ENCODE measurements around the gene MAPK8IP1.

Gene MAPK8IP1

DNA sequence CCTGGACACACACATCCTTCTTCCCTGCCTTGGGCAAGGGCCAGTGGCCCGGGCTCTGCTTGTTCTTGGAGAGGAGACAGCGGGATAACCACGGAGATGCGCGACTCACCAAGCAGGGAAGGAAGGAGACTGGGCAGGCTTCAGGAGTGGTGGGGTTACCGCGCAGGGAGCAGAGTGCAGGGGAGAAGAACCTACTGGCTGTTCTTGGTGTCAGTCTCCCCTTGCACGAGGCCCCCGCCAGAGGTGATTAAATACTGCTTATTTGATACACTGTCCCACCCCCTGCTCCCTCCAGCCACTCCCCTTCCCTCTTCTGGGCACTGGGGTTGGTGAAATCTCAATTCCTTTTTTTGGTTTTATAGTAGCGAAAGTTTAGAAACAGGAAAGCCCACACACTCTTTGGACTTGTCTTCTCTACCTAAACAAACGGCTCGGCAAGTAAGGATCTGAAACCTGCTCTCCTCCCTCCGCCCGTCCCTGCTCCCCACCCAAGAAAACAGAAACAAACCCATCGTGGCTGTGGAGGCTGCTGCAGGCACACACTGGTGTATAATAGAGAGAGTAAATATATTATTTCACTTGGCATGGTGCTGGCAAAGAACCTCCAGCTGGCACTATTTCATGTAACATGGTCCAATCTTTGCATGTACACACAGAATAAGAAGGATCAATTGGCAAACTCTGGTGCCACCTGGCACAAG is 47.8 kb downstream of the MAPK8IP1 start:
- H3K4me3 ChIP-seq (ENCODE audit: low read depth, low read length), result no peak overlapping the region
- no peaks in the 10 kb centered on the region for H3K9me3 ChIP-seq (ENCODE audit: control insufficient read depth, insufficient read depth, low read length)
- H3K36me3 ChIP-seq (ENCODE audit: control insufficient read depth, insufficient read depth, low read length), result peaks cover 30% of the 10 kb centered on the region
- no peaks in the 10 kb centered on the region for H3K4me1 ChIP-seq (ENCODE audit: control insufficient read depth, insufficient read depth, low read length)
- no peak overlapping the region for H3K9ac ChIP-seq (ENCODE audit: low read depth, low read length)
- no peaks in the 10 kb centered on the region for H3K27me3 ChIP-seq (ENCODE audit: control insufficient read depth, insufficient read depth, low read length)

GRCh38 chr11:45933846-45934579 is 48.6 kb downstream of the MAPK8IP1 start:
- H3K4me3 ChIP-seq (ENCODE audit: low read depth, low read length), result no peak overlapping the region
- peaks cover 2% of the 10 kb centered on the region for H3K4me1 ChIP-seq (ENCODE audit: control insufficient read depth, insufficient read depth, low read length)
- no peaks in the 10 kb centered on the region for H3K27me3 ChIP-seq (ENCODE audit: control insufficient read depth, insufficient read depth, low read length)
- no peaks in the 10 kb centered on the region for H3K9me3 ChIP-seq (ENCODE audit: control insufficient read depth, insufficient read depth, low read length)
- H3K36me3 ChIP-seq (ENCODE audit: control insufficient read depth, insufficient read depth, low read length), result peaks cover 24% of the 10 kb centered on the region
- no peak overlapping the region for H3K9ac ChIP-seq (ENCODE audit: low read depth, low read length)

GRCh38 chr11:45934580-45935318 is 49.3 kb downstream of the MAPK8IP1 start:
- Histone ChIP-seq H3K4me1 (ENCODE audit: control insufficient read depth, insufficient read depth, low read length) (peaks cover 2% of the 10 kb centered on the region), H3K36me3 (ENCODE audit: control insufficient read depth, insufficient read depth, low read length) (peaks cover 24% of the 10 kb centered on the region), H3K9me3 (ENCODE audit: control insufficient read depth, insufficient read depth, low read length) (no peaks in the 10 kb centered on the region), H3K4me3 (ENCODE audit: low read depth, low read length) (no peak overlapping the region), H3K27me3 (ENCODE audit: control insufficient read depth, insufficient read depth, low read length) (no peaks in the 10 kb centered on the region), H3K9ac (ENCODE audit: low read depth, low read length) (no peak overlapping the region)

- H3K4me3 ChIP-seq (ENCODE audit: low read depth, low read length), result no peak overlapping the region
- H3K9me3 ChIP-seq (ENCODE audit: control insufficient read depth, insufficient read depth, low read length), result no peaks in the 10 kb centered on the region
- H3K4me1 ChIP-seq (ENCODE audit: control insufficient read depth, insufficient read depth, low read length), result peaks cover 2% of the 10 kb centered on the region
- no peak overlapping the region for H3K9ac ChIP-seq (ENCODE audit: low read depth, low read length)
- H3K27me3 ChIP-seq (ENCODE audit: control insufficient read depth, insufficient read depth, low read length), result no peaks in the 10 kb centered on the region
- H3K36me3 ChIP-seq (ENCODE audit: control insufficient read depth, insufficient read depth, low read length), result peaks cover 24% of the 10 kb centered on the region
Observed at GRCh38 chr11:45935349-45936064, 50.1 kb downstream of the MAPK8IP1 start.

GRCh38 chr11:45936511-45937054 is 51.1 kb downstream of the MAPK8IP1 start:
- Histone ChIP-seq H3K9ac (ENCODE audit: low read depth, low read length) (no peak overlapping the region), H3K36me3 (ENCODE audit: control insufficient read depth, insufficient read depth, low read length) (peaks cover 18% of the 10 kb centered on the region)

DNA sequence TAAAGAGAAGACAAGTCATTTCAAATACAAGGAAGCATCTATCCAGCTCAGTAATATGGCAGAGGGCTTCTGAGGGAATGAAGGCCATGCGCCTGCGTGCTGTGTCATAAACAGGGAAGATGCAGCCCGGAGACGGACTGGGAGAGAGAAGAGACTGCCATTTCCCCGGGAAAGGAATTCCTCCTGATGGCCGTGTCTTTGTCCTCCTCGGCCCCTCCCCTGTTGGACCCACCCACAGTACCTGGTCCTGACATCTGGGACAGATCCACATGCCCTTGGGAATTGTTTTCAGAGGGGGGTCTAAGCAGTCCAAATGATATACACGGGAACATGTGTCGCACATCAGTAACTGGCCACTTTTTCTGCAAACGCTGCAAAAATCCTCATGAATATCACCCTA is 52.5 kb downstream of the MAPK8IP1 start:
- peaks cover 2% of the 10 kb centered on the region for H3K4me1 ChIP-seq (ENCODE audit: control insufficient read depth, insufficient read depth, low read length)
- H3K36me3 ChIP-seq (ENCODE audit: control insufficient read depth, insufficient read depth, low read length), result peaks cover 18% of the 10 kb centered on the region
- H3K9me3 ChIP-seq (ENCODE audit: control insufficient read depth, insufficient read depth, low read length), result no peaks in the 10 kb centered on the region
- H3K4me3 ChIP-seq (ENCODE audit: low read depth, low read length), result no peak overlapping the region
- no peaks in the 10 kb centered on the region for H3K27me3 ChIP-seq (ENCODE audit: control insufficient read depth, insufficient read depth, low read length)
- H3K9ac ChIP-seq (ENCODE audit: low read depth, low read length), result no peak overlapping the region

More at GRCh38 chr11:45936511-45937054, 51.1 kb downstream of the MAPK8IP1 start:
- H3K9me3 ChIP-seq (ENCODE audit: control insufficient read depth, insufficient read depth, low read length), result no peaks in the 10 kb centered on the region
- H3K27me3 ChIP-seq (ENCODE audit: control insufficient read depth, insufficient read depth, low read length), result no peaks in the 10 kb centered on the region
- peaks cover 2% of the 10 kb centered on the region for H3K4me1 ChIP-seq (ENCODE audit: control insufficient read depth, insufficient read depth, low read length)
- no peak overlapping the region for H3K4me3 ChIP-seq (ENCODE audit: low read depth, low read length)

GRCh38 chr11:45939836-45940235 is 54.4 kb downstream of the MAPK8IP1 start:
- Histone ChIP-seq H3K4me3 (ENCODE audit: low read depth, low read length) (no peak overlapping the region), H3K36me3 (ENCODE audit: control insufficient read depth, insufficient read depth, low read length) (peaks cover 7% of the 10 kb centered on the region), H3K9me3 (ENCODE audit: control insufficient read depth, insufficient read depth, low read length) (no peaks in the 10 kb centered on the region), H3K27me3 (ENCODE audit: control insufficient read depth, insufficient read depth, low read length) (no peaks in the 10 kb centered on the region), H3K4me1 (ENCODE audit: control insufficient read depth, insufficient read depth, low read length) (peaks cover 2% of the 10 kb centered on the region), H3K9ac (ENCODE audit: low read depth, low read length) (no peak overlapping the region)

DNA sequence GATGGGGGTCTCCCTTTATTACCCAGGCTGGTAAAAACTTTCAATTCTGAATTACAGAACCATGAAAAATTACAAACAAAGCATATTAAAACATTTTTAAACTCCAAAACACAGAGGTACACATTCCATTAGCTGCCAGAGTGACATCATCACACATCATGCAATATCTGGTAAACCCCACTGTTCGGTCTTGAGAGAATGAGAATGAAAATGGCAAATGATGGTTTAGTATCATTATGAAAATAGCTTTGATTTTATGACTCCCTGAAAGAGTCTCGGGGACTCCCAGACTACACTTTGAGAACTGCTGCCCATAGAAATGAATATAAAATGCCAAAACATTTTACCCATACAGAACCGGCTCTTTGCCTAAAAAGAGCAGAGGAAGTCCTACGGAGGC is 55.8 kb downstream of the MAPK8IP1 start:
- no peaks in the 10 kb centered on the region for H3K27me3 ChIP-seq (ENCODE audit: control insufficient read depth, insufficient read depth, low read length)
- no peak overlapping the region for H3K9ac ChIP-seq (ENCODE audit: low read depth, low read length)
- no peaks in the 10 kb centered on the region for H3K9me3 ChIP-seq (ENCODE audit: control insufficient read depth, insufficient read depth, low read length)
- H3K4me3 ChIP-seq (ENCODE audit: low read depth, low read length), result no peak overlapping the region
- peaks cover 2% of the 10 kb centered on the region for H3K4me1 ChIP-seq (ENCODE audit: control insufficient read depth, insufficient read depth, low read length)
- H3K36me3 ChIP-seq (ENCODE audit: control insufficient read depth, insufficient read depth, low read length), result no peaks in the 10 kb centered on the region

DNA sequence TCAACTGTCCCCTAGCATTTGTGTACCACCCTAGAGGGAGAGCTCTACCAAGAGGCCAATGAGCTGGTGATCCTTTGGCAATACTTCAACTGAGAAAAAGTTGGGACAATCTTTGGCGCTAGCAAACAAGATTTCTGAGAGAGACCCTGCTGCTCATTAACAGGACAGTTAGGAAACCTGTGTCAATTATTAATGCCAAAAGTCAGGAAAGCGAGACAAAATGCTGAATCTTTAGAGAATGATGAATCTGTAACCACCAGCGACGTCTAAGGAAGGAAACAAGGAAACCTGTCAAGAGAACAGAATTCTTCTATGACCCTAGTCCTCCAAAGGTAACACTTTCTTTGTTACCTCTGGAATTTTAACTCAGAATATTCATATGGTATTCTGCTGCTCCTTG is 56.9 kb downstream of the MAPK8IP1 start:
- Histone ChIP-seq H3K4me1 (ENCODE audit: control insufficient read depth, insufficient read depth, low read length) (peaks cover 2% of the 10 kb centered on the region), H3K36me3 (ENCODE audit: control insufficient read depth, insufficient read depth, low read length) (no peaks in the 10 kb centered on the region), H3K9ac (ENCODE audit: low read depth, low read length) (no peak overlapping the region), H3K27me3 (ENCODE audit: control insufficient read depth, insufficient read depth, low read length) (no peaks in the 10 kb centered on the region), H3K9me3 (ENCODE audit: control insufficient read depth, insufficient read depth, low read length) (no peaks in the 10 kb centered on the region), H3K4me3 (ENCODE audit: low read depth, low read length) (no peak overlapping the region)

DNA sequence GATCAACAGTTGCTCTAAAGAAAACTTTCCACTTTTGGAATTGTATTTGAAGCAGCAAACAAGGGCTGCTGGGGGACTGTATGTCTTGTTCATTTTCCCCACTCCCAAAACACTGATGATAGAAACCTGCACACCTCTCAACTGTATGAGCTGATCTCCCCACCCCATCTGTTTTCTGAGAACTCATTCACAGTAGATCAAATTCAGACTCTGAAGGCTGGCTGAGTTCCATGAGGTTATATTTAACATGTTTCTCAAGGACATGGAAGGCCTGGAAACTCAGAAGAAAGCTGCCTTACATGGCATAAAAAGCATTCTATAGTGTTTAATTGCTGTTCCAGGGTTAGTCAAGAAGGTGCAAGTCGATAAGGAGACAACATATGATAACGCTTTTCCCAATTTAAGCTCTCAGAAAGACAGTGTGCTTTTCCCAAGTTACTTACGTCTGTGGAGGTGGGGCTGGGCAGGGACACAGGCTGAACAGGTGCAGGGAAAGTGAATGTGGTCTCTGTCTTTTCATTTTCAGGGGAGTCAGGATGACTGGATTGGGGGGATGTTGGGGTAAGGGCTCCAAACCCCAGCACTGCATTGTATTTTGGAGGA is 60.0 kb downstream of the MAPK8IP1 start:
- H3K4me1 ChIP-seq (ENCODE audit: control insufficient read depth, insufficient read depth, low read length), result no peaks in the 10 kb centered on the region
- H3K27me3 ChIP-seq (ENCODE audit: control insufficient read depth, insufficient read depth, low read length), result no peaks in the 10 kb centered on the region
- no peaks in the 10 kb centered on the region for H3K9me3 ChIP-seq (ENCODE audit: control insufficient read depth, insufficient read depth, low read length)
- H3K4me3 ChIP-seq (ENCODE audit: low read depth, low read length), result no peak overlapping the region
- no peak overlapping the region for H3K9ac ChIP-seq (ENCODE audit: low read depth, low read length)
- no peaks in the 10 kb centered on the region for H3K36me3 ChIP-seq (ENCODE audit: control insufficient read depth, insufficient read depth, low read length)

DNA sequence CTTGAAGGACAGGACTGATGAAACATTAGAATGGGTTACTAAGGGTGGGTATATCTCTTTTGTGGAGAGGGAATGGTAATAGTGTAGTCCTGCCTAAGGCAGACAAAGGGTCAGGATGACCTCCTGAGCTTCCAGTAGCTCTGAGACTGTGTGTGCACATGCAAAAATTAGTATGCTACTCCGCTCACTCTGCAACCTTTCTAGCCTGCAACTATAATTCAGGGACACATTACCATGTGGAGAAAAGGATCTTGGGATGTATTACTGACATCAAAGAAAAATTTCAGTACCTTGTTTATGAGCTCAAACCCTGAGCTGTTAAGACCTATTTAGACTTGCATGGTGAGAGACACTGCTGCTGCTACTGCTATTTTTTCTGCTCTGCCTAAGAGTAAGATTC is 62.4 kb downstream of the MAPK8IP1 start:
- Histone ChIP-seq H3K27me3 (ENCODE audit: control insufficient read depth, insufficient read depth, low read length) (no peaks in the 10 kb centered on the region), H3K36me3 (ENCODE audit: control insufficient read depth, insufficient read depth, low read length) (no peaks in the 10 kb centered on the region), H3K4me3 (ENCODE audit: low read depth, low read length) (no peak overlapping the region), H3K9me3 (ENCODE audit: control insufficient read depth, insufficient read depth, low read length) (no peaks in the 10 kb centered on the region), H3K9ac (ENCODE audit: low read depth, low read length) (no peak overlapping the region), H3K4me1 (ENCODE audit: control insufficient read depth, insufficient read depth, low read length) (no peaks in the 10 kb centered on the region)

All from iPS-15b (cell line).